Measurements from ENCODE around the gene ATP8B4.
A peak's percentile ranks its signal among the peaks of the same experiment; 100 is the strongest.
"Not testable (repeated sequence)": the region's sequence is repeated elsewhere in the genome, so short reads cannot be mapped to it uniquely, and the experiment has no call there.

Gene ATP8B4

DNA sequence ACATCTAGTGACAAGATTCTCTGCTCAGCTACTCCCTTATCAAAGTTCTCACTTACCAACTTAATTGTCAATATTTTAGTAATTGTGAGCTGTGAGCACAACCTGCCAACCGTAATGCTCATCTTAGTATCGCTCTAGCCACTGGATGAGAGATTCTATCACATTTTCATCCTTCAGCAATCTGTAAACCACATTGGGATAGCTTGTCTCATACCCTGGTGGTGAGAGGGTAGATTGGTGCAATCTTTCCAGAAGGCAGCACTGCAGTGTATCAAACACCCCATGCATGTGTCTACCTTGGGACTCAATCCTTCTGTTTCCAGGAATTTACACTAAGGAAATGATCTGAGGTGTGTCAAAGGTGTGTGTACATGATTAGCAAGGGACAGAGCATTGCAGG lies 18.9 kb upstream of the ATP8B4 start:
- DNase-seq = no peak

DNA sequence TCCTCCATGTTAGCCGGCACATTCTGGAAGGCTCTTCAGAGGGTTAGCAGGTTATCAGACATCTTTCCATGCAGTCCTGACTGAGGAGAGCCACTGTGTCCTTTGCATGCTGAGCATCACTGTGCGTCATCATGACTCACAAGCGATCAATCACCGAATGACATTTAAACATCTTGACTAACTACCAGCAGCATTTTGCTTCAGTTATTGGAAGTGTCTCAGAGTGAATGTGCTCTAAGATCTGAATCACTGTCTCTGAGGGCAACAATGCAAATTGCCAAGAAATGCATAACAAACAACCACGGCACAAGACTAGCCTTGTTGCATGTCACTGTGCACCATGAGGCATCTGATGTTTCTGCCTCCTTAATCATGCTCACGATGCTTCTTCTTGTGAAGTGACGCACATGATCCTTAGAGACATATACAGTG lies 18.3 kb upstream of the ATP8B4 start:
- peak; percentile 92 for DNase-seq

DNA sequence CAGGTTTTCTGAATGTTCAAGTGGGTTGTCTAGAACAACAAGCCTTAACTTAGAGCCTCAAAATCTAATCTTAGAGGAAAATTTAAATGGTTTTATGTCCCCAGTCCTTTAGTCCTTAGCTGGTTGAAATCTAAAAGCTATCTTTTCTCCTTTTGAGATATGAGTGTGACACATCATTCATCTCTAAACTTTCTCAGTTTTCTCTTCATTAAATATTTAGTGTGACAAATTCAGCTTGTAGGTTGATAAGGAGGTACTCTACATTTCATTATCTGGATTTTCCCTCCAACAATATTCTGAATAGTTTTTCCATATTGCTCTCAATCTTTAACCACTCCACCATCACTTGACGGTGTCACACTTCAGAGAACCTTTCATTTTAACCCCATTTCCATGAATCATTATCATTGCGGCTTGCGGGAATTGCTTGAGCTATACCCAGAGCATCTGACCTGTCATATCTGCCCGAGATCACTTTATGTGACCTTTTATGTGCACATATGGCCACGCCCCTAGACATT lies 16.1 kb upstream of the ATP8B4 start:
- DNase-seq = peak; percentile 44

DNA sequence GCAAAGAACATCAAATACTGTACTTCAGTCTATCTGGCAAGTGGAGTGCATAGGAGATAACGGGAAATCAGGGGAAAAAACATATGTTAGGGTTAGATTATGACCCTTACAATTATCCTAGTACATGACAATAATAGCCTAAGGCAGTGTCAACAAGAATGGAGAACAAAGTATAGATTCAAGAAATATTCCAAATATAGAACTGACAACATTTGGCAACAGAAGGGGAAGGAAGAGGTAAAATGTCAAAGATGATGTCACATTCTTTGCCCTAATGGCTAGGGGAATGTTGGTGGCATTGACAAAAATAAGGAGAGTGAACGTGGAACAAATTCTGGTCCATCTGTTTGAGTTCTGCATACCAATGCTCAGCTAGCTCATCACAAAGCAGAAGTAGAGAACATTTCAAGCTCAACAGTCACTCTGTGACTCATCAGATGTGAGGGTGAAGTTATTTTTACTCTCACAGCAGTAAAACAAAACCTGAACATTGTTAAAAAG lies 15.5 kb upstream of the ATP8B4 start:
- peak; percentile 80 for DNase-seq

DNA sequence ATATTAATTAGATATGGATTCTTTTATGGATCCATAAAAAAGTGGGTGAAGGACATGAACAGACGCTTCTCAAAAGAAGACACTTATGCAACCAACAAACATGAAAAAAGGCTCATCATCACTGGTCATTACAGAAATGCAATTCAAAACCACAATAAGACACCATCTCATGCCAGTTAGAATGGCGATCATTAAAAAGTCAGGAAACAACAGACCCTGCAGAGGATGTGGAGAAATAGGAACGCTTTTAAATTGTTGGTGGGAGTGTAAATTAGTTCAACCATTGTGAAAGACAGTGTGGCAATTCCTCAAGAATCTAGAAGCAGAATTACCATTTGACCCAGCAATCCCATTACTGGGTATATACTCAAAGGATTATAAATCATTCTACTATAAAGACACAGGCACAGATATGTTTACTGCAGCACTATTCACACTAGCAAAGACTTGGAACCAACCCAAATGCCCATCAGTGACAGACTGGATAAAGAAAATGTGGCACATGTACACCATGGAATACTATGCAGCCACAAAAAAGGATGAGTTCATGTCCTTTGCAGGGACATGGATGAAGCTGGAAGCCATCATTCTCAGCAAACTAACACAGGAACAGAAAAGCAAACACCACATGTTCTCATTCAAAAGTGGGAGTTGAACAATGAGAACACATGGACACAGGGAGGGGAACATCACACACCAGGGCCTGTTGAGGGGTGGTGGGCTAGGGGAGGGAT lies 13.4 kb upstream of the ATP8B4 start:
- not testable (repeated sequence) for DNase-seq

DNA sequence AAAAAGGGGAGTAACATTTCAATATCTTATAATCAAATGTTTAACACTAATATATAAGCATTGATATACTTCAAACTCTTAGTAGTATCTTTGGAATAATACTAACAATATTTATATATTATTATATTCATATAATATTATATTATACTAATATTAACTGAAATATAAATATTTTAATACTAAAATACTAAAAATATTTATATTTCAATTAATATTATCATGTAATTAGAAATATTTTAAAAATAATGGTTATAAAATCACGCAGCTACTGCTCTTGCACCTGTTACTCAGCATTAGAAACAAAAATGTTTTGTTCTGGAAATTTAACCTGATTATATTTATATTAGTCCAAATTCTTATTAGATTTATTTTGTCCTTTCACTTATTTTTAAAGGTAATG lies 12.6 kb upstream of the ATP8B4 start:
- DNase-seq = no peak

DNA sequence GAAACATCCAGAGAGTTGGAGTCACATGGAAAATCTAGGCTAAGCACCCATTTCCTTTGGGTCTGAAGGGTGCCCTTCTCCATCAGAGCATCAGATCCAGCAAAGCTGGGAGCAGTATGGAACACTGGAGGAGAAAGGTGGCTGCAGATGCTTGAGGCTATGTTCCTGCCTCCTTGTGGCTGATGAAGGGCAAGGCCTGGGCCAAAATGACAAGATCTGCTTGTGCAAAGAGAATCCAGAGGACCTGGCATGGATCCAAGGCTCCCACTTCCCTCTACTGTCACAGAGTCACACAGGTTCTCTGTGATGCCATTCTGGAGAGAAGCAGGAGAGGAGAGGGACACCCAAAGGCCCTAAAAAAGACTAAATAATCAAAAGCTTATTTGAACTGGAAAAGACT lies 9.2 kb upstream of the ATP8B4 start:
- DNase-seq = no peak

DNA sequence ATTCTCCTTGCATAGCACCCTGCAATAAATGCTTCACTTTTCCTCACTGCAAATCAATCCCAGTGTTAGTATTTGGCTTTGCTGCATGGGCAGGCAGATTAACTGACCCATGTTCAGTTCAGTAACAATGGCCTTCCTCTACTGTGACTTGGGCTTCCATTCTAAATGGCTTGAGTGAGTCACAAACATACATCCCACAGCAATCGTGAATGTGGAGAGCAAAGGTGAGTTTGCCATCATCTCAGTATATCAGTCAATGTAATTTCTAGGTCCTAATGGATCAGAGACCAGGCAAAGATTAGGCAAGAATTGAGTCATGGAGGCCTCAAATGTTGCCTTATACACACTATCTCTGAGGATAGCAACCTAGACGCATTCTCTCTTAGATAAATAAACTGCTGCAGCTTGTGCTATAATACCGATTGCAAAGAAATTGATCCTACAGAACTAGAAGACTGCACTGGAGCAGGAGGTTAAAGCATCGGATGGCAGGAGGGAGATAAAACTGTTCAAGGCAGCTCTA lies 8.3 kb upstream of the ATP8B4 start:
- no peak for DNase-seq

DNA sequence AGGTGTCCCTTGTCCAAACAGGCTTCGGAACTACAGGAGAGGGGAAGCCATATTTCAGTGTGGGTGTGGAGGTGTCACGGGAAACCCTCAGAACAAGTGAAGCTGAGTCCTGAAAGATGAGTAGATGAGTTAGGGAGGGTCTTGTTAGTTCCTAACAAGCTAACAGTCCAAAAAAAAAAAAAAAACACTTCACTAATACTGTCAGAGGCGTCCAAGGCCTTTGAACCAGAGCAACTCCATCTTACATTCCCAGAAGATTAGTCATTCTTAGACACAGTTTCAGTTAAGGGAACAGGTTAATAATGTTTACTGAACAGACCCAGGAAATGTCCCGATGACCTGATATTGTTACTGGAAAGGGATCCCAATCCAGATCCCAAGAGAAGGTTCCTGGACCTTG lies 7.0 kb upstream of the ATP8B4 start:
- DNase-seq = no peak

DNA sequence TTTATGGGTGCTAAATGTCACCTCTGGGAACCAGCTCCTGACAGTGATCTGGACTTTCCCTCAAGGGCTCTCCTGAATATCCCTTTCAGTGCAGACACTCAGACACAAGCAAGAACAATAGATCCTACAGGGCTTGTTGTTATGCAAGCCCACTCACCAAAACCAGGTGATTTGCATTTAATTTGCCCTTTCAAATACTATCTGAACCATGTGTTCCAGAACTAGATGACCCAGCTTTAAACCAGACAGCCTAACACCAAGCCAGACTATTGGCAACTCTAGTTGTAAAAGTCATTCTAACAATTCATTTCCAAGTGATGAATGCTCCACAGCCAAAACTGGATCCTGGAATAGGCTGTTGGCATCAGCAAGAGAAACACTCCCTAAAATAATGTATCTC lies 5.6 kb upstream of the ATP8B4 start:
- no peak for DNase-seq

DNA sequence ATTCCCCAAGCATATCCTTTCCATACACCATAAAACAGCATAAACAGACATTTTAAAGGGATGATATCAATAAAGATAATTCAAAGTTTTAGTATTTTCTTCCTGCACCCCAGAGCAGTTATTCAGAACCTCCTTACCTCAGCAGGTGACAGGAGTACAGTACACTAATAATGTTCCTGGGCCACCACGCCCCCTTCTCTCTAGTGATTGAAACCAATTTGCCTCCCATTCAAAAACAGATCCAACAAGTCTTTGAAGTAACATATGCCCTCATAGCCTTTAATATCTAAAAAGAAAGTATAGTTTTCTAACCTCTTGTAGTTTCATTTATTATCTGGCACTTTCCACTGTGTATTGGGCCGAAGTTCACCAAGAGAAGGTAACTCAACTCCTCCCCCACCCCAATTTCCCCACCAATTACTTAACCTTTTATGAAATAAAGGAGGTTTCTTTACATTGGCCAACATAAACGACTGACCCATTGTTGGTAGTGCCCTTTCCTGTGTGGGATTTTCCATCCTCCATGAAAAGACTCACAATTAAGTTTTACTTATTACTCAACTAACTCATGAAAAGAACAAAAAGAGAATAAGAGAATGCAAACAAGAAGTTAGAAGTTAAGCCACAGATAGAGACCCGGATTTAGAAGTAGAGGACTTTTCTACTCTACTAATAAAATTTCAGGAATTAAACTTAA lies 5.0 kb upstream of the ATP8B4 start:
- no peak for DNase-seq

DNA sequence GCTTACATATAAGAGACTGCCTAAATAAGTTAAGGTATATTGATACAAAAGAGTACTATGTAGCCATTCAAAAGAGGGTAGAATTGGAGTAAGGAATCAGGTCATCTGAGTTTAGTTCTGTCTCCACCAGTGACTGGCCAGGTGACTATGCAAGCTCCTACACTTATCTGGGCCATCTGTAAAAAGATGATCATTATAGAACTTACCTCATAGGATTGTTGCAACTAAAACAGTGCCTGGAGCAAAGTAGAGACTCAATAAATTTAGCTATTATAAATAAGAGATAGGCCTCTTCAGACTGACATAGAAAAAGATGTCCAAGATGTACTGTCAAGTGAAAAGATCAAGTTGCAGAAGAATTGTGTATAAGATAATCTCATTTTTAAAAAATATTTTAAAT lies 1.7 kb upstream of the ATP8B4 start:
- DNase-seq = no peak

DNA sequence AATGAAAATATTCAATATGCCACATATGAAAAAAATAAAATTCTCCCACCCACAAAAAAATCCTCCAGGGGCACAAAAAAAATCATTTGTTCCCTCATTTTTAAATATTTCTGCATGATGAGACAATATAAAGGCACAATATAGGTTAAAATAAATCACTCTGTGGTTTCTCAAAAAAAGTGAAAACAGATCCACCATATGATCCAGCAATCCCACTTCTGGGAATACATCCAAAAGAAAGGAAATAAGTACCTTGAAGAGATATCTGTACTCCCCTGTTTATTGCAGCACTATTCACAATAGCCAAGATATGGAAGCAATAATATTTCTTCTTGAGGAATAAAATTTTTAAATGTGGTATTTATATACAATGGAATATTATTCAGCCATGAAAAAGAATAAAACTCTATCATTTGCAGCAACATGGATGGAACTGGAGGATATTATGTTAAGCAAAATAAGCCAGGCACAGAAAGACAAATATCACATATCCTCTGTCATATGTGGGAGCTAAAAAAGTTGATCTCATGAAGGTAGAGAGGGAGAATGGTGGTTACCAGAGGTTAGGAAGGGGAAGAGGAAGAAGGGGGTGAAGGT lies 1.5 kb downstream of the ATP8B4 start:
- no peak for DNase-seq

DNA sequence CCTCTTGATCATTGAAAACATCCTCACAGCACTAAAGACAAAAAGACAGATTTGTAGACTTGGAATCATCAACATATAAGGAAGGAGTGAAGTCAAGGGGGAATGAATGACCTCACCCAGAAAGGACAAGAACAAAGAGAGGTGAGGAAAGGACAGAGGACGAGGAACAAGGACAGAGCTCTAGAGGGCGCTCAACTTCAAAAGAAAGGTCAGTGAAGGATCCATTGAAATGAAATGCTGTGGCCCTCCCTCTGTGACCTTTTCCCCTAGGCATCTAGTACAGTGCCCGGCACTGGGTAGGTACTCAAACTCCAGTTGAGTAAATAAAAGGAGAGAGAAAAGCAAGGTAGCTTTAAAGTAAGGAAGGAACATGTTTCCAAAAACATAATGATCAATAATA lies 2.6 kb downstream of the ATP8B4 start:
- DNase-seq = peak; percentile 42

DNA sequence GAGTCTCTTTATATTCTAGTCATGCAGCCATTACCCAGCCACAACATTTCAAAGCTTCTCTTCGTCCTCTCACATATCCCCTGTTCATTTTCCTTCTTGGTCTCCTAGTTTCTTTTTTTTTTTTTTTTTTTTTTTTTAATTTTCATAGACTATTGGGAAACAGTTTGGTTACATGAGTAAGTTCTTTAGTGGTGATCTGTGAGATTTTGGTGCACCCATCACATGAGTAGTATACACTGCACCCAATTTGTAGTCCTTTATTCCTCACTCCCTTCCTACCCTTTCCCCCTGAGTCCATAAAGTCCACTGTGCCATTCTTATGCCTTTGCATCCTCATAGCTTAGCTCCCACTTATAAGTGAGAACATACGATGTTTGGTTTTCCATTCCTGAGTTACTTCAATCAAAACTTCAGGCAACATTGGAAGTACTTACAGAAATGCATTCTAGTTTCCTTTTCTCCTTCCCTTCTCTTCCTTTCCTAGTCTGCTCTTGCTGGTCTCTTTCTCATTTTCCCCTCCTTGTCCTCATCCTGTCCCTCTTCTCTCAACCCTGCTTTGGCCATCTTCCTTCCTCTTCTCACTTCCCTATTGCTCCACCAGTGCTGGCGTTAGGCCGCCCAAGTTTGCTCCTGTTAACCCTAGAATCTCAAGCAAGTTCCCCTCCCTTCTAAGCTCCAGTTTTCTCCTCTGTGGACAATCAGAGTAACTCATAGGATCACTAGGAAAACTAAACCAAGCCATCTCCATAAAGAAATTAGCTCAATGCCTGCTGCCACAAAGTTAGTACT lies 4.8 kb downstream of the ATP8B4 start:
- no peak for DNase-seq

DNA sequence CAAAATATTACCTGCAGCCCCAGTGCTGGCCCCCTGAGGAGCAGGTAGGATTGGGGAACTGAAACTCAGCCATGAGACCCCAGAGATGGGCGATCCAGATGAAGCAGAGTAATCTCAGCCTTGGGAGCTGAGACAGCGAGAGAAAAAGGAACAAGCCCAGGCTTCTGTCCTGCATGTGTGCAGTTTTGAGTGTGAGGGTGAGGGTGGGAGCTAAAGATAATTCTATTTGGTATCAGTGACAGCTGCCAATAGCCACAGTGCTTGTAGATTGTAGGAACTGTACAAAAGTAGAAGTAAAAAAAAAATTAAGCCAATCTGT lies 5.9 kb downstream of the ATP8B4 start:
- DNase-seq = no peak

DNA sequence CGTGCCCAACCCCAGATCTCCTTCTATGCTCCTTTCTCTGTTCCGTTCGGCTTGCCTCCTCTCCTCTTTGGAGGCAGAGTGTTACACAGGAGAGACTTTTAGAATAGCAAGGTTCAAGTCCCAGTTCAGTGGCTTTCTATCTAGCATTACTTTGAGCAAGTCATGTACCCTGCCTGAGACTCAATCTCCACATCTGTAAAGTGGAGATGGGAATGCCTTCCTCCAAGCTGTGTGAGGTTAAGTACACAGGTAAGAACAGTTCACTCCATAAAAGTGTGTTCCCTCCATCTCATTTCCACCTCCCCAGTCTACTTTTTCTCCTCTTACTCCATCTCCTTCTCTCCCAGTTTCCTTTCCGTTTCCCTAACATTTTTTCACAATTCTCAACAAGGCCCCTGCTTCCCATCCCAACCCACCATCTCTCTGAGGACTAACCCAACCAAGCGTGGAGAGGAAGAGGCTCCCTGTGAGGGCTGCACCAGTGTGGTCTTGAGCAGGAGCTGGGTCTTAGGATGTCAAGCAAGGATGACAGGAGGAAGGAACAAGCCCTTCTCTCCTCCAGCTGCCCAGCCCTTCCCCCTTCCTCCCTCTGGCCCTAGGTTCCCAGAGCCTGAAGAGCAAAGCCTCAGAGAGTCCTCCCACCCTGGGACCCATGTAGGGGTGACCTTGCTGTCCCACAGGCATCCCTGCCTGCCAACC lies 6.4 kb downstream of the ATP8B4 start:
- no peak for DNase-seq

DNA sequence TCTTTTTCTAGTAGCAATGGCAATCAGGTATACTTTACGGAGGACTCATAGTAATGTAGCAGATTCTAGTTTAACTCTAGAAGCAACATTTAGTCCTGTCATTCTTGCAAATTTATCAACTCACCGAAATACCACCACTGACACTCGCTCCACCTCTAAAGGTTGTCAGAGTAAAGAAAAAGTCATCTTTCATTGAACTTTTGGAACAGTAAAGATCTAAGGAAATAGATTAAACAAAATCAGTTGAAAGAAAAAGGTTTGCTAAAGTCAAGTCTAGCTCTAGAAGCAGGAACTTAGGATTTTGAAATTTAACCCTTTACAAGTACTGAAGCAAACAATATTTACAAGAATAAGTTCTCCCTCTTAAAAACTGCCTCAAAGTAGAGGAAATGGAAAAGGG lies 8.7 kb downstream of the ATP8B4 start:
- no peak for DNase-seq

DNA sequence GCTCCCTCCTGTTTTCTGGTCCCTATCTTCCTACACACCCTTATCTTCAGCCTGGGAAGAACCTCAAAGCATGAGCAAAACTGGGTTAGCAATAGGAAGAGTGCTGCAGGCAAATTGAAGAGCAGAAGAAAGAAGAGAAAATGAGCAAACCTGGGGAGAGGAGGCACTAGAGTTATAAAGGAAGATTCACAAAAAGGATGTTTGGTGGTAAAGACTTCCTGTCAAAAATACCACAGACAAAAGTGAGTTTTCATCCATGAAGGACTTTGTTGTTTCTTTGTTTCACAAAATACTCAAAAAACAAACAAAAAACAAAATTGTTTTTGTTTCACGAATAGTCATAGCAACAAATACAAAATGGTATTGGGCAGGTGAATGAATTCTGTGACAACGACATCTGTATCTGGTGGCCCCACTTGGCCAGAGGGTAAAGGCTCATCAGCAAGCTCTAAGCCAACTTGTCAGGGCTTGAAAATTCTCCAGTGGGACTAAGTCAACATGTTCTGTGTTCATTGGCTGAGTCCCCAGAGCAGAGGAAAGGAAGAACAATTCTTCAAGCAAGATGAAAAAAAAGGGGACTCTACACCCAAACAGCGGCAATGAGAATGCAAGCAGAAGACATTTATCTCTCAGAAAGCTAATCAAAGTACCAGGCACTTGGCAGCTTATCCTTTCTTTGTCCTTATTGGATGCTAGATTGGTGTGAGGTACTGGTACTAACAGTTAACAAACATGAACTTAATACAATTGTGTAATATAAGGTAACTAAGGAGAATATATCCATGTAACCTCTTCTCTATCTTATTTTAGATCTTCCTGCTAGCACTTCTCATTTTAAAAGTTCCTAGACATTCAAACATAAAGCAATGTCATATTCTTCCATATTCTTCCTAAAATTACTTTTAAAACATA lies 9.7 kb downstream of the ATP8B4 start:
- no peak for DNase-seq

DNA sequence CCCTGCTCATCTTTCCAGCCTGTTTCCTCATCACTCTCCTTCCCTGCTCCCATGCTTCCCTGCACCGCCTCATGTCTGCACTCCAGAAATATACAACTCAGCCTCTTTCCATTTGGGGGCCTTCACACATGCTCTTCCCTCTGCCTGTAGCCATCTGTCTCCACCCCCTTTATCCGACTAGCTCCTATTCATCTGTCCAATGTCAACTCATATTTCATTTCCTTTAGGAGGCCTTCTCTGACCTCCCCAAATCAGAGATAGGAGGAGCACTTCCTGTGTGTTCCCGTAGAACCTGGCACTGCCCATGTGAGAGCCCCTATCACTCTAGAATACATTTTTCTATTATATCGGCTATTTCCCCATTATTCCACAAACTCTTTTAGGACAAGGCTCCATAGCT lies 10.6 kb downstream of the ATP8B4 start:
- DNase-seq = no peak

All from EL (cell line).